PC-3 (cell line): ENCODE results near the gene KCNQ1. TPM values are rescaled to one million over a fixed set of nuclear protein-coding genes. Genes with fewer than 3 reads are reported as not detected.

ENCODE experiments used
- ATAC-seq: fragments of 200-7000 bp; cut with Tn5 transposase; 2 replicates; pipeline ENCODE4 v1.9.1; 2020; ENCODE audit warnings: mild to moderate bottlenecking, moderate library complexity
- BruUV-seq: library from RNA; stranded (reverse); fragments of 400-500 nt; replicated peaks from 2 replicates; lab custom pipeline; 2021; lab: Mats Ljungman, UMichigan
- CTCF ChIA-PET: fragments of 300-600 bp; sonication (Branson Sonifier 250); formaldehyde crosslinking; loops from one replicate; lab custom pipeline; 2022; ENCODE audit warnings: antibody characterized with exemption; lab: Charles Lee
- POLR2A ChIA-PET: fragments of 300-600 bp; sonication (Branson Sonifier 250); formaldehyde crosslinking; loops from one replicate; lab custom pipeline; 2022; ENCODE audit warnings: antibody characterized with exemption; ENCODE audit not compliant: unreplicated experiment; lab: Charles Lee
- DNase-seq: peaks from one replicate; pipeline ENCODE4 v3.0.0-alpha.2; 2015
- H2AFZ ChIP-seq: fragments of 300-600 bp; sonication (generic); 2 replicates; pipeline ENCODE4 v1.6.0; 2016; ENCODE audit warnings: antibody characterized with exemption, low read length
- H3F3A ChIP-seq: fragments of 300-600 bp; sonication (generic); one replicate; pipeline ENCODE4 v1.6.0; 2017; ENCODE audit warnings: antibody characterized with exemption, low read length, control low read depth, mild to moderate bottlenecking; ENCODE audit not compliant: unreplicated experiment
- H3K27ac ChIP-seq: fragments of 300-600 bp; sonication (generic); 2 replicates; pipeline ENCODE4 v1.5.1; 2016; ENCODE audit warnings: mild to moderate bottlenecking, low read length
- H3K27me3 ChIP-seq: fragments of 300-600 bp; sonication (generic); 2 replicates; pipeline ENCODE4 v1.6.1; 2016; ENCODE audit warnings: low read length, mixed read lengths
- H3K36me3 ChIP-seq: fragments of 300-600 bp; sonication (generic); 2 replicates; pipeline ENCODE4 v1.6.1; 2016; ENCODE audit warnings: low read depth, mixed run types, low read length, mixed read lengths
- H3K4me1 ChIP-seq: fragments of 300-600 bp; sonication (generic); 2 replicates; pipeline ENCODE4 v1.5.1; 2016; ENCODE audit warnings: low read length; ENCODE audit not compliant: insufficient read depth
- H3K4me2 ChIP-seq: fragments of 300-600 bp; sonication (generic); 2 replicates; pipeline ENCODE4 v1.6.0; 2016; ENCODE audit warnings: low read length
- H3K4me3 ChIP-seq: fragments of 300-600 bp; sonication (generic); 2 replicates; pipeline ENCODE4 v1.5.1; 2016; ENCODE audit warnings: mild to moderate bottlenecking, low read length, mixed read lengths
- H3K79me2 ChIP-seq: fragments of 300-600 bp; sonication (generic); 2 replicates; pipeline ENCODE4 v1.6.1; 2017; ENCODE audit warnings: low read length, mixed read lengths
- H3K9ac ChIP-seq: fragments of 300-600 bp; sonication (generic); 2 replicates; pipeline ENCODE4 v1.6.0; 2016; ENCODE audit warnings: mild to moderate bottlenecking, low read length
- H3K9me2 ChIP-seq: fragments of 300-600 bp; sonication (generic); replicated peaks from 2 replicates; pipeline ENCODE4 v1.6.1; 2016; ENCODE audit warnings: mixed run types, low read length, mixed read lengths
- H3K9me3 ChIP-seq: fragments of 300-600 bp; sonication (generic); 2 replicates; pipeline ENCODE4 v1.6.1; 2016; ENCODE audit warnings: low read length, mixed read lengths
- H4K20me1 ChIP-seq: fragments of 300-600 bp; sonication (generic); 2 replicates; pipeline ENCODE4 v1.6.1; 2016; ENCODE audit warnings: low read length, mixed read lengths
- EZH2 ChIP-seq: fragments of 300-600 bp; sonication (generic); IDR thresholded peaks from one replicate; pipeline ENCODE4 v1.6.1; 2017; ENCODE audit warnings: antibody characterized with exemption, mild to moderate bottlenecking, low read length; ENCODE audit not compliant: unreplicated experiment
- EZH2phosphoT487 ChIP-seq: fragments of 300-600 bp; sonication (generic); IDR thresholded peaks from 2 replicates; pipeline ENCODE4 v1.6.1; 2018; ENCODE audit warnings: mild to moderate bottlenecking, antibody characterized with exemption, low read length, borderline replicate concordance
- intact Hi-C: fragments of 100-400 bp; cut with micrococcal nuclease; formaldehyde crosslinking; loops from 2 replicates; pipeline ENCODE4 v1.9.0; 2023
- total RNA-seq: library from RNA; depleted of rRNA; stranded (reverse); fragments of >200 nt; gene quantifications from 2 replicates; pipeline ENCODE4 v1.2.3, GENCODE V29; 2014
- TF ChIP-seq, protein P1 (sequence below): fragments of 300-600 bp; sonication (generic); conservative IDR thresholded peaks from 2 replicates; pipeline ENCODE4 v1.5.1; 2017; ENCODE audit warnings: antibody characterized with exemption, low read depth, mild to moderate bottlenecking, low read length

Gene KCNQ1
- total RNA-seq, 1 experiment from 2014 or later: 0.40 TPM

DNA sequence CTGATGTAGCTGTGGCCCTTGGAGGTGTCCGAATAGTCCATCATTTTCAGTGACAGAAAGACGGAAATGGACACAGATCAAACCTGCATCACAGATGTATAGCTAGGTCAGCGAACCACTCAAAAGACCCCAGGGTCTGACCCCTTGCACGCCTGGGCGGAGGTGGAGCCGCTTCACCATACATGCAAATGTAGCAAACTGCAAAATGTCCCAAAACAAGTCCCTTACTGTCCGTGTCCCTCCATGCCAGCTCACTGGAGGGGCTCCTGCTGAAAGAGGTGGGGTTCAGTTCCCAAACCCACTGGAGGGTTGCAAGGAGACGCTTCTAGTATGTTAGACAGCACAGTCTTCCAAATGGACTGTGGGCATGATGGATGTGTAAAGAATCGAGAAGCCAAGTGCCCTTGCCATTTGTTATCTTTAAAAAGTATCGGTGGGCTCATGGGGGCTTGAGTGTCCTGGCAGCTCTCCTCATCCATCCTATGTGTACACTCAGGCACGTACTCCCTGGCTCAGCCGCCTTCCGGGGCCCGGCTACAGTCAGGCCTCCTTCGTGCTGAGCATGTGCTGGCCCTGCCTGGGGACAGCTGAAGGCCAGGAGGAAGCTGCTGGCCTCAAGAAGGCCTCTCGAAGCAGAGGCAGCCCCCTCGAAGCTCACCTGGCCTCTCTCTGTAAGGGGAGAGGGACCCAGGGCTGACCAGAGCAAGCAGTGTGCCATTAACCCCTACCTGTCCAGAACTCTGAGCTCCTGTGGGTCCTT is 275.2 kb downstream of the KCNQ1 start:
- TF ChIP-seq EZH2phosphoT487 (no peak), EZH2 (no peak)
- TF ChIP-seq, protein P1, sequence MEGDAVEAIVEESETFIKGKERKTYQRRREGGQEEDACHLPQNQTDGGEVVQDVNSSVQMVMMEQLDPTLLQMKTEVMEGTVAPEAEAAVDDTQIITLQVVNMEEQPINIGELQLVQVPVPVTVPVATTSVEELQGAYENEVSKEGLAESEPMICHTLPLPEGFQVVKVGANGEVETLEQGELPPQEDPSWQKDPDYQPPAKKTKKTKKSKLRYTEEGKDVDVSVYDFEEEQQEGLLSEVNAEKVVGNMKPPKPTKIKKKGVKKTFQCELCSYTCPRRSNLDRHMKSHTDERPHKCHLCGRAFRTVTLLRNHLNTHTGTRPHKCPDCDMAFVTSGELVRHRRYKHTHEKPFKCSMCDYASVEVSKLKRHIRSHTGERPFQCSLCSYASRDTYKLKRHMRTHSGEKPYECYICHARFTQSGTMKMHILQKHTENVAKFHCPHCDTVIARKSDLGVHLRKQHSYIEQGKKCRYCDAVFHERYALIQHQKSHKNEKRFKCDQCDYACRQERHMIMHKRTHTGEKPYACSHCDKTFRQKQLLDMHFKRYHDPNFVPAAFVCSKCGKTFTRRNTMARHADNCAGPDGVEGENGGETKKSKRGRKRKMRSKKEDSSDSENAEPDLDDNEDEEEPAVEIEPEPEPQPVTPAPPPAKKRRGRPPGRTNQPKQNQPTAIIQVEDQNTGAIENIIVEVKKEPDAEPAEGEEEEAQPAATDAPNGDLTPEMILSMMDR: no peak
- H3K4me3 ChIP-seq: no peak overlapping the region
- H3K9me3 ChIP-seq: no peaks in the 10 kb centered on the region
- H3K9me2 ChIP-seq: no peaks in the 10 kb centered on the region
- no peaks in the 10 kb centered on the region for H3K27me3 ChIP-seq
- BruUV-seq: no TSS peak
- no peak for DNase-seq
- no peaks in the 10 kb centered on the region for H3F3A ChIP-seq
- no peak overlapping the region for H3K27ac ChIP-seq
- H2AFZ ChIP-seq: no peak overlapping the region
- POLR2A ChIA-PET: no interaction called here
- no peak overlapping the region for H3K4me2 ChIP-seq
- CTCF ChIA-PET: no interaction called here
- H3K9ac ChIP-seq: no peak overlapping the region
- no peaks in the 10 kb centered on the region for H3K79me2 ChIP-seq
- H3K4me1 ChIP-seq: no peaks in the 10 kb centered on the region
- no peaks in the 10 kb centered on the region for H4K20me1 ChIP-seq
- H3K36me3 ChIP-seq: no peaks in the 10 kb centered on the region
- intact Hi-C loops: no loop called here
- ATAC-seq: no peak

DNA sequence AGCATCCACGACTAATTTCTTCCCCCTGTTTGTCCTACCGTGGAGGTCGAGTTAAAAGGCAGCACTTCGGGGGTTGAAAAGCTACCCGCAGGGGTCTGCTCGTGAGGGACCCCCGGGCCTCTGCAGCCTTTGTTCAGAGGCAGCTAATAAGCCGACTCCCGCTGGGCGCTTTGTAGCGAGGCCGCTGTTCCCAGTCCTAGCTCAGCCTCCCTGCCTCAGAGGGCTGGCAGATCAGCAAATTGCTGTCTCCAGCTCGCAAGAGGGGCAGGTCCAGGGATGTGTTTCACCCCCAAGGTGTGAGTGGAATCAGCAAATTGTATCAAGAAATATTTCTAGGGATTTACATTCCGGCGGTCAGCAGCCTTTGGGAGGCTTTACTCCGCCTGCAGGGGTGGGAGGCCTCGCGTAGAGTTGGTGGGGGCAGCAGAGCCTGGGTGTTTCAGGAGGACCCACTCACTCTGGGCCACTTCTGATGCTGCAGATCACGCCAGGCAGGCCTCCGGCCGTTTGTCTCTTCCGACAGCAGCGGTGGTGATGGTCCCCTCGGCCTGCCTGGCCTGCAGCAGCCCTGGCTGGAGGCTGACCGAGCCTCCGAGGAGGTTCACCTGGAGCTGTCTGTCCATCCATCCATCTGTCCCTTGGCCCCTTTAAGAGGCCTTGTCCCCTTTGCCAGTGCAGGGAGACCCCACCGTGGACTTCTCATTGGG is 276.6 kb downstream of the KCNQ1 start:
- Histone ChIP-seq H3F3A (no peaks in the 10 kb centered on the region), H3K27me3 (no peaks in the 10 kb centered on the region), H3K9ac (no peak overlapping the region), H3K4me2 (no peak overlapping the region), H3K79me2 (no peaks in the 10 kb centered on the region), H3K9me2 (no peaks in the 10 kb centered on the region), H3K36me3 (no peaks in the 10 kb centered on the region), H2AFZ (no peak overlapping the region), H3K27ac (no peak overlapping the region), H4K20me1 (no peaks in the 10 kb centered on the region), H3K4me3 (no peak overlapping the region), H3K4me1 (no peaks in the 10 kb centered on the region), H3K9me3 (no peaks in the 10 kb centered on the region)
- BruUV-seq: no TSS peak
- TF ChIP-seq, protein P1: no peak
- TF ChIP-seq EZH2 (no peak), EZH2phosphoT487 (no peak)
- no peak for DNase-seq
- POLR2A ChIA-PET: no interaction called here
- CTCF ChIA-PET: no interaction called here
- ATAC-seq: no peak
- intact Hi-C loops: no loop called here

DNA sequence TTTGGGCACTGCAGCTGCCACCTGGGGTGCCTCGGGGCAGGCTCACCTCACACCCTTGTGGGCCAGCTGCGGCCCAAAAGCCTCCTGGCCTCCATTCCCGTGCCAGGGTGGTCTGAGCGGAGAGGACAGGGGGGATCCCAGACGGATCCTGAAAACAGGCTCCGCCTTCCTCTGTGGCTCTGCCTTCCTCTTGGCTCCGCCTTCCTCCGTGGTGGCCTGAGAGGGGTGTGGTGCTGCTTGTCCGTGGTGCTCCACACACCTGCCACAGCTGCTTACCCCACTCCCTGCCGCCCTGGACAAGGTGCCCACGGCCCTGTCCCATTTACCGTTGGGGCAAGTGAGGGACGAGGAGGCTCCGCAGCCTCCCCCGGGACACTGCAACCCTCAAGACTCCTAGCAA is 278.1 kb downstream of the KCNQ1 start:
- intact Hi-C loops: no loop called here
- TF ChIP-seq EZH2phosphoT487 (no peak), EZH2 (no peak)
- TF ChIP-seq, protein P1: no peak
- ATAC-seq: no peak
- POLR2A ChIA-PET: no interaction called here
- Histone ChIP-seq H3K4me2 (no peak overlapping the region), H3K27me3 (no peaks in the 10 kb centered on the region), H3K36me3 (no peaks in the 10 kb centered on the region), H3K4me1 (no peaks in the 10 kb centered on the region), H3K9ac (no peak overlapping the region), H3K27ac (no peak overlapping the region), H3F3A (no peaks in the 10 kb centered on the region), H4K20me1 (no peaks in the 10 kb centered on the region), H3K79me2 (no peaks in the 10 kb centered on the region), H3K9me3 (no peaks in the 10 kb centered on the region), H3K4me3 (no peak overlapping the region), H2AFZ (no peak overlapping the region), H3K9me2 (no peaks in the 10 kb centered on the region)
- CTCF ChIA-PET: no interaction called here
- no peak for DNase-seq
- BruUV-seq: no TSS peak
